HepG2 (cell line): Measurements from ENCODE around the gene PROSER1. TPM values are rescaled to one million over a fixed set of nuclear protein-coding genes. Genes with fewer than 3 reads are reported as not detected.
A peak's percentile ranks its signal among the peaks of the same experiment; 100 is the strongest.

Experiments
- AGO2 ChIP-seq: fragments of 200-400 bp; formaldehyde crosslinking; optimal IDR thresholded peaks from 2 replicates; pipeline ENCODE3; 2017; ENCODE audit warnings: mild to moderate bottlenecking, low read depth, low read length, moderate library complexity
- CHCHD3 ChIP-seq: sonication (generic); formaldehyde crosslinking; IDR thresholded peaks from 2 replicates; pipeline ENCODE4 v1.8.0; 2022; ENCODE audit warnings: mild to moderate bottlenecking, missing genetic modification reagents, moderate library complexity
- EED ChIP-seq: sonication (generic); formaldehyde crosslinking; IDR thresholded peaks from 2 replicates; pipeline ENCODE4 v1.5.0; 2020; ENCODE audit warnings: mild to moderate bottlenecking, missing genetic modification reagents
- ERF ChIP-seq: IDR thresholded peaks from 2 replicates; pipeline ENCODE4 v1.6.1; 2018; ENCODE audit warnings: missing biosample characterization, missing genetic modification reagents
- FOXO1 ChIP-seq: sonication (generic); formaldehyde crosslinking; IDR thresholded peaks from 2 replicates; pipeline ENCODE4 v1.4.0; 2020; ENCODE audit warnings: missing genetic modification reagents
- GABPA ChIP-seq, 2 experiments: IDR thresholded peaks; 2 replicates each; pipeline ENCODE4 v1.6.1; 2011 to 2016; ENCODE audit warnings: low read depth in 2 of 2, low read length in 1 of 2, missing biosample characterization in 1 of 2, missing genetic modification characterization in 1 of 2
- HNRNPH1 ChIP-seq: fragments of 200-400 bp; formaldehyde crosslinking; optimal IDR thresholded peaks from 2 replicates; pipeline ENCODE3; 2017; ENCODE audit warnings: mild to moderate bottlenecking, low read depth, low read length
- HNRNPL ChIP-seq: fragments of 200-400 bp; formaldehyde crosslinking; IDR thresholded peaks from 2 replicates; pipeline ENCODE4 v1.6.1; 2017; ENCODE audit warnings: mild to moderate bottlenecking, low read depth, low read length
- MEIS2 ChIP-seq: sonication (generic); formaldehyde crosslinking; IDR thresholded peaks from 2 replicates; pipeline ENCODE4 v1.9.0; 2021; ENCODE audit warnings: mild to moderate bottlenecking, missing genetic modification reagents
- NONO ChIP-seq, 2 experiments: fragments of 450-650 bp in 1 of 2; sonication (generic) in 1 of 2; formaldehyde crosslinking in 1 of 2; IDR thresholded peaks in 1 of 2; conservative IDR thresholded peaks in 1 of 2; 2 replicates each; pipeline versions ENCODE4 v1.6.1 to v1.8.0; 2017 to 2022; ENCODE audit warnings: mild to moderate bottlenecking in 1 of 2, missing genetic modification reagents in 1 of 2, moderate library complexity in 1 of 2
- RFX3 ChIP-seq: IDR thresholded peaks from 2 replicates; pipeline ENCODE4 v1.6.1; 2016; ENCODE audit warnings: missing biosample characterization, missing genetic modification reagents
- RFXAP ChIP-seq: sonication (generic); formaldehyde crosslinking; IDR thresholded peaks from 2 replicates; pipeline ENCODE4 v1.4.0; 2020; ENCODE audit warnings: missing genetic modification reagents, borderline replicate concordance
- SIN3A ChIP-seq: IDR thresholded peaks from 2 replicates; pipeline ENCODE4 v1.6.1; 2011; ENCODE audit warnings: low read depth, mild to moderate bottlenecking, control low read depth, low read length, borderline replicate concordance
- TAF15 ChIP-seq: fragments of 200-400 bp; formaldehyde crosslinking; IDR thresholded peaks from one replicate; pipeline ENCODE4 v1.6.1; 2018; ENCODE audit warnings: mild to moderate bottlenecking, low read depth, low read length; ENCODE audit not compliant: poor library complexity, severe bottlenecking
- TCF12 ChIP-seq, 2 experiments: fragments of 450-650 bp in 1 of 2; sonication (generic) in 1 of 2; formaldehyde crosslinking in 1 of 2; IDR thresholded peaks; 2 replicates each; pipeline versions ENCODE4 v1.6.1 to v1.8.0; 2017 to 2022; ENCODE audit warnings: antibody characterized with exemption in 1 of 2, mild to moderate bottlenecking in 1 of 2, missing genetic modification reagents in 1 of 2, moderate library complexity in 1 of 2
- TRIM24 ChIP-seq: sonication (generic); formaldehyde crosslinking; IDR thresholded peaks from 2 replicates; pipeline ENCODE4 v1.8.0; 2022; ENCODE audit warnings: mild to moderate bottlenecking, missing genetic modification reagents
- ZNF12 ChIP-seq: sonication (generic); formaldehyde crosslinking; IDR thresholded peaks from 2 replicates; pipeline ENCODE4 v1.5.0; 2020; ENCODE audit warnings: missing genetic modification reagents
- ZNF232 ChIP-seq: sonication (generic); formaldehyde crosslinking; IDR thresholded peaks from 2 replicates; pipeline ENCODE4 v1.4.0; 2020; ENCODE audit warnings: missing genetic modification reagents, borderline replicate concordance
- ZNF563 ChIP-seq: sonication (generic); formaldehyde crosslinking; IDR thresholded peaks from 2 replicates; pipeline ENCODE4 v1.8.0; 2022; ENCODE audit warnings: mild to moderate bottlenecking, moderate library complexity, missing genetic modification reagents
- ZNF709 ChIP-seq: sonication (generic); formaldehyde crosslinking; IDR thresholded peaks from 2 replicates; pipeline ENCODE4 v1.5.0; 2020; ENCODE audit warnings: mild to moderate bottlenecking, missing genetic modification reagents
- ZNF766 ChIP-seq: sonication (generic); formaldehyde crosslinking; IDR thresholded peaks from 2 replicates; pipeline ENCODE4 v1.5.0; 2020; ENCODE audit warnings: missing genetic modification reagents, borderline replicate concordance
- ZNF883 ChIP-seq: sonication (generic); formaldehyde crosslinking; IDR thresholded peaks from 2 replicates; pipeline ENCODE4 v1.5.1; 2020; ENCODE audit warnings: mild to moderate bottlenecking, missing genetic modification reagents; ENCODE audit errors: not compliant biosample characterization
- polyA plus RNA-seq, 8 experiments: library from polyadenylated mRNA; depleted of rRNA in 3 of 8; stranded (reverse) in 7 of 8; unstranded in 1 of 8; fragments of >200 nt; fragmentation: Illumina TruSeq in 4 of 8; extraction: Trizol in 4 of 8; gene quantifications; 2 replicates each; pipeline versions ENCODE4 v1.2.1 to v1.2.3, GENCODE V29; 2011 to 2016; ENCODE audit warnings: low read depth in 4 of 8, missing spikeins in 1 of 8, mixed read lengths in 1 of 8; ENCODE audit not compliant: insufficient read depth in 1 of 8
- total RNA-seq, 5 experiments: library from RNA; depleted of rRNA; stranded (reverse); fragments of >200 nt; fragmentation: Illumina TruSeq; extraction: Trizol; gene quantifications; 2 replicates each; pipeline ENCODE4 v1.2.3, GENCODE V29; 2016; ENCODE audit warnings: low read depth in 1 of 5
- TF ChIP-seq, protein P1 (sequence below): IDR thresholded peaks from 2 replicates; pipeline ENCODE4 v1.6.1; 2016; ENCODE audit warnings: low read depth, borderline replicate concordance
- TF ChIP-seq, protein P2 (sequence below): sonication (generic); formaldehyde crosslinking; IDR thresholded peaks from 2 replicates; pipeline ENCODE4 v1.4.0; 2020; ENCODE audit warnings: mild to moderate bottlenecking, missing genetic modification reagents
- TF ChIP-seq, protein P3 (sequence below): conservative IDR thresholded peaks from 2 replicates; pipeline ENCODE4 v1.6.1; 2018; ENCODE audit warnings: missing genetic modification reagents
- TF ChIP-seq, protein P4 (sequence below): sonication (generic); formaldehyde crosslinking; IDR thresholded peaks from 2 replicates; pipeline ENCODE4 v1.4.0; 2020; ENCODE audit warnings: mild to moderate bottlenecking, missing genetic modification reagents

The PROSER1 gene
- total and polyA plus RNA-seq, 2 of the 13 experiments (the other 11 are each of a cell fraction or from before 2014, with no cell fraction given) = 11.4 to 17.2 TPM

DNA sequence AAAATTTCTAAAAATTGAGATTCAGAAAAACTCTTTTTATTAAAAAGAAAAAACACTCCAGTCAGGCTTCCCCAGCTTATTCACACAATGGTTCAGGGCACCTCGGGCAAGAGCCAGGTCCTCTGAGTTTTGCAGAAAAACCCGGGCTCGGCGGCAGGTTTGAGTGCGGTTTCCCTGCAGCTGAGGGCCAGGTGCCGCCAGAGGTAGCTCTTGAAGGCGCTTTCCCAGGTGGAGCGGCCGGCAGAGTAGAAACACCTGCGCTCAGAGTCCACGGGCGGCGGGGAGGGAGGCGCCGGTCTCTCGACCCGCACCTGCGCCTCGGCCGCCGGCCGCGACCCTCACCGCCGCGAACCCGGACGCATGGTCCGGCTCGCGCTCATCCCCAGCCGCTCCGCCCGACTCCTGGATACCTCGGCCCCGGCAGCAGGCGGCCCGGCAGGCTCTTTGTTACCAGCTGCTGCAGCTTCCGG is 444 bp downstream of the PROSER1 start (continued):
- TF ChIP-seq FOXO1 (CRISPR knock-in tag) = no peak
- TF ChIP-seq ZNF766 (CRISPR knock-in tag) = 0 out of 2 replicates have a peak, but pooled peaks have one; percentile 43
- TF ChIP-seq, protein P1, sequence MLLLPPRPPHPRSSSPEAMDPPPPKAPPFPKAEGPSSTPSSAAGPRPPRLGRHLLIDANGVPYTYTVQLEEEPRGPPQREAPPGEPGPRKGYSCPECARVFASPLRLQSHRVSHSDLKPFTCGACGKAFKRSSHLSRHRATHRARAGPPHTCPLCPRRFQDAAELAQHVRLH = 0 out of 2 replicates have a peak, but pooled peaks have one; percentile 11
- peak; percentile 72; the same call in 1 of the 2 replicates for TF ChIP-seq MEIS2 (CRISPR knock-in tag)
- no peak for TF ChIP-seq TAF15
- peak; percentile 42; the same call in 1 of the 2 replicates for TF ChIP-seq SIN3A
- 0 out of 2 replicates have a peak, but pooled peaks have one; percentile 27 for TF ChIP-seq RFXAP
- TF ChIP-seq HNRNPL = 0 out of 2 replicates have a peak, but pooled peaks have one; percentile 23
- no peak for TF ChIP-seq EED (CRISPR knock-in tag)
- no peak for TF ChIP-seq TRIM24
- 0 out of 2 replicates have a peak, but pooled peaks have one; percentile 11 for TF ChIP-seq ZNF709 (CRISPR knock-in tag)
- TF ChIP-seq, protein P2, sequence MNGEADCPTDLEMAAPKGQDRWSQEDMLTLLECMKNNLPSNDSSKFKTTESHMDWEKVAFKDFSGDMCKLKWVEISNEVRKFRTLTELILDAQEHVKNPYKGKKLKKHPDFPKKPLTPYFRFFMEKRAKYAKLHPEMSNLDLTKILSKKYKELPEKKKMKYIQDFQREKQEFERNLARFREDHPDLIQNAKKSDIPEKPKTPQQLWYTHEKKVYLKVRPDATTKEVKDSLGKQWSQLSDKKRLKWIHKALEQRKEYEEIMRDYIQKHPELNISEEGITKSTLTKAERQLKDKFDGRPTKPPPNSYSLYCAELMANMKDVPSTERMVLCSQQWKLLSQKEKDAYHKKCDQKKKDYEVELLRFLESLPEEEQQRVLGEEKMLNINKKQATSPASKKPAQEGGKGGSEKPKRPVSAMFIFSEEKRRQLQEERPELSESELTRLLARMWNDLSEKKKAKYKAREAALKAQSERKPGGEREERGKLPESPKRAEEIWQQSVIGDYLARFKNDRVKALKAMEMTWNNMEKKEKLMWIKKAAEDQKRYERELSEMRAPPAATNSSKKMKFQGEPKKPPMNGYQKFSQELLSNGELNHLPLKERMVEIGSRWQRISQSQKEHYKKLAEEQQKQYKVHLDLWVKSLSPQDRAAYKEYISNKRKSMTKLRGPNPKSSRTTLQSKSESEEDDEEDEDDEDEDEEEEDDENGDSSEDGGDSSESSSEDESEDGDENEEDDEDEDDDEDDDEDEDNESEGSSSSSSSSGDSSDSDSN = peak; percentile 95
- peak; percentile 59 for TF ChIP-seq AGO2
- TF ChIP-seq ERF (CRISPR knock-in tag) = no peak
- no peak for TF ChIP-seq ZNF883 (CRISPR knock-in tag)
- no peak for TF ChIP-seq RFX3 (CRISPR knock-in tag)
- TF ChIP-seq ZNF12 = no peak
- TF ChIP-seq, protein P3, sequence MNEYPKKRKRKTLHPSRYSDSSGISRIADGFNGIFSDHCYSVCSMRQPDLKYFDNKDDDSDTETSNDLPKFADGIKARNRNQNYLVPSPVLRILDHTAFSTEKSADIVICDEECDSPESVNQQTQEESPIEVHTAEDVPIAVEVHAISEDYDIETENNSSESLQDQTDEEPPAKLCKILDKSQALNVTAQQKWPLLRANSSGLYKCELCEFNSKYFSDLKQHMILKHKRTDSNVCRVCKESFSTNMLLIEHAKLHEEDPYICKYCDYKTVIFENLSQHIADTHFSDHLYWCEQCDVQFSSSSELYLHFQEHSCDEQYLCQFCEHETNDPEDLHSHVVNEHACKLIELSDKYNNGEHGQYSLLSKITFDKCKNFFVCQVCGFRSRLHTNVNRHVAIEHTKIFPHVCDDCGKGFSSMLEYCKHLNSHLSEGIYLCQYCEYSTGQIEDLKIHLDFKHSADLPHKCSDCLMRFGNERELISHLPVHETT (CRISPR knock-in tag) = no peak
- TF ChIP-seq NONO (IDR thresholded peaks at IDR 0.05) = no peak
- TF ChIP-seq NONO (CRISPR knock-in tag; conservative IDR thresholded peaks at IDR 0.05) = 0 out of 2 replicates have a peak, but pooled peaks have one; percentile 40
- TF ChIP-seq, protein P4, sequence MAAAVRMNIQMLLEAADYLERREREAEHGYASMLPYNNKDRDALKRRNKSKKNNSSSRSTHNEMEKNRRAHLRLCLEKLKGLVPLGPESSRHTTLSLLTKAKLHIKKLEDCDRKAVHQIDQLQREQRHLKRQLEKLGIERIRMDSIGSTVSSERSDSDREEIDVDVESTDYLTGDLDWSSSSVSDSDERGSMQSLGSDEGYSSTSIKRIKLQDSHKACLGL (CRISPR knock-in tag) = peak; percentile 43; the same call in 1 of the 2 replicates
- TF ChIP-seq TCF12 (IDR thresholded peaks at IDR 0.05) = no peak
- TF ChIP-seq TCF12 (CRISPR knock-in tag; IDR thresholded peaks at IDR 0.05) = 0 out of 2 replicates have a peak, but pooled peaks have one; percentile 55
- TF ChIP-seq CHCHD3 (CRISPR knock-in tag) = 0 out of 2 replicates have a peak, but pooled peaks have one; percentile 33
- TF ChIP-seq ZNF563 = peak; percentile 9; the same call in 1 of the 2 replicates
- no peak for TF ChIP-seq HNRNPH1
- peak; percentile 48; the same call in 1 of the 2 replicates for TF ChIP-seq ZNF232 (CRISPR knock-in tag)
- peak; percentile 47 for TF ChIP-seq GABPA (IDR thresholded peaks at IDR 0.05; ENCODE audit: low read depth, low read length)
- TF ChIP-seq GABPA (CRISPR knock-in tag; IDR thresholded peaks at IDR 0.05; ENCODE audit: low read depth) = no peak
